AG04450 (cell line): ENCODE data around the gene SH2D3A. TPM values are rescaled to one million over a fixed set of nuclear protein-coding genes. Genes with fewer than 3 reads are reported as not detected.

Experiments
- CTCF ChIA-PET: fragments of 300-600, 350-600 bp; formaldehyde crosslinking; extraction: SDS; loops from one replicate; lab custom pipeline; 2022; ENCODE audit warnings: antibody characterized with exemption, inconsistent platforms; lab: Charles Lee
- POLR2A ChIA-PET: fragments of 350-600 bp; formaldehyde crosslinking; extraction: SDS; loops from one replicate; lab custom pipeline; 2021; ENCODE audit warnings: antibody characterized with exemption, inconsistent platforms; lab: Yijun Ruan, JAX
- DNase-seq: peaks from one replicate; pipeline ENCODE4 v3.0.0-alpha.2; 2011; ENCODE audit warnings: low read depth, low spot score
- H3K27ac ChIP-seq: one replicate; pipeline ENCODE4 v1.5.1; 2012; ENCODE audit warnings: low read depth, low read length, control low read depth
- H3K27me3 ChIP-seq: one replicate; pipeline ENCODE4 v1.6.0; 2012; ENCODE audit warnings: low read length; ENCODE audit not compliant: control insufficient read depth, insufficient read depth
- H3K4me3 ChIP-seq: 2 replicates; pipeline ENCODE4 v1.5.1; 2011; ENCODE audit warnings: mild to moderate bottlenecking, low read depth, low read length, control low read depth
- H3K9me3 ChIP-seq: 2 replicates; pipeline ENCODE4 v1.5.1; 2012; ENCODE audit warnings: low read length; ENCODE audit not compliant: control insufficient read depth, insufficient read depth
- polyA plus RNA-seq: library from polyadenylated mRNA; depleted of rRNA; stranded (reverse); fragments of >200 nt; gene quantifications from 2 replicates; pipeline ENCODE4 v1.2.3, GENCODE V29; 2011
- TF ChIP-seq, protein P1 (sequence below): IDR thresholded peaks from 2 replicates; pipeline ENCODE4 v1.5.1; 2011; ENCODE audit warnings: low read depth, low read length, control low read depth, inconsistent platforms

The SH2D3A gene
- polyA plus RNA-seq, 1 experiment = not detected

DNA sequence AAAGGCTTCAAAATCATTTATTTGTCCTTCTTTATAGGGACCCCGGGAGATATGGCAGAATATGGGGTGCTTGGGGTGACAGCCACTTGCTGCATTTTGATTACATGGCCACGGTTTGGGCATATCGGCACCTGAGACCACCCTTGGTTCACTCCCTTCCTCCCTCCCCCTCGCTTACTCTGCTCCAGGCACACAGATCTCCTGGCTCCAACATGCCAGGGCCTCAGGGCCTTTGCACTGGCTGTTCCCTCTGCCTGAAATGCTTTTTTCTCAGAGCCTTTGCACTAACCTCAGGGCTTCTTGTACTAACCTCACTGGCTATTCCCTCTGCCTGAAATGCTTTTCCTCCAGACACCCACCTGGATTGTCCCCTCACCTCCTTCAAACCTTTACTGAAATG, 29.0 kb upstream of the SH2D3A start:
- no peak for DNase-seq
- Histone ChIP-seq H3K27ac (no peak overlapping the region), H3K27me3 (no peaks in the 10 kb centered on the region), H3K9me3 (peaks cover 7% of the 10 kb centered on the region), H3K4me3 (no peak overlapping the region)
- TF ChIP-seq, protein P1, sequence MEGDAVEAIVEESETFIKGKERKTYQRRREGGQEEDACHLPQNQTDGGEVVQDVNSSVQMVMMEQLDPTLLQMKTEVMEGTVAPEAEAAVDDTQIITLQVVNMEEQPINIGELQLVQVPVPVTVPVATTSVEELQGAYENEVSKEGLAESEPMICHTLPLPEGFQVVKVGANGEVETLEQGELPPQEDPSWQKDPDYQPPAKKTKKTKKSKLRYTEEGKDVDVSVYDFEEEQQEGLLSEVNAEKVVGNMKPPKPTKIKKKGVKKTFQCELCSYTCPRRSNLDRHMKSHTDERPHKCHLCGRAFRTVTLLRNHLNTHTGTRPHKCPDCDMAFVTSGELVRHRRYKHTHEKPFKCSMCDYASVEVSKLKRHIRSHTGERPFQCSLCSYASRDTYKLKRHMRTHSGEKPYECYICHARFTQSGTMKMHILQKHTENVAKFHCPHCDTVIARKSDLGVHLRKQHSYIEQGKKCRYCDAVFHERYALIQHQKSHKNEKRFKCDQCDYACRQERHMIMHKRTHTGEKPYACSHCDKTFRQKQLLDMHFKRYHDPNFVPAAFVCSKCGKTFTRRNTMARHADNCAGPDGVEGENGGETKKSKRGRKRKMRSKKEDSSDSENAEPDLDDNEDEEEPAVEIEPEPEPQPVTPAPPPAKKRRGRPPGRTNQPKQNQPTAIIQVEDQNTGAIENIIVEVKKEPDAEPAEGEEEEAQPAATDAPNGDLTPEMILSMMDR = no peak
- ChIA-PET POLR2A (no interaction called here), CTCF (no interaction called here)

DNA sequence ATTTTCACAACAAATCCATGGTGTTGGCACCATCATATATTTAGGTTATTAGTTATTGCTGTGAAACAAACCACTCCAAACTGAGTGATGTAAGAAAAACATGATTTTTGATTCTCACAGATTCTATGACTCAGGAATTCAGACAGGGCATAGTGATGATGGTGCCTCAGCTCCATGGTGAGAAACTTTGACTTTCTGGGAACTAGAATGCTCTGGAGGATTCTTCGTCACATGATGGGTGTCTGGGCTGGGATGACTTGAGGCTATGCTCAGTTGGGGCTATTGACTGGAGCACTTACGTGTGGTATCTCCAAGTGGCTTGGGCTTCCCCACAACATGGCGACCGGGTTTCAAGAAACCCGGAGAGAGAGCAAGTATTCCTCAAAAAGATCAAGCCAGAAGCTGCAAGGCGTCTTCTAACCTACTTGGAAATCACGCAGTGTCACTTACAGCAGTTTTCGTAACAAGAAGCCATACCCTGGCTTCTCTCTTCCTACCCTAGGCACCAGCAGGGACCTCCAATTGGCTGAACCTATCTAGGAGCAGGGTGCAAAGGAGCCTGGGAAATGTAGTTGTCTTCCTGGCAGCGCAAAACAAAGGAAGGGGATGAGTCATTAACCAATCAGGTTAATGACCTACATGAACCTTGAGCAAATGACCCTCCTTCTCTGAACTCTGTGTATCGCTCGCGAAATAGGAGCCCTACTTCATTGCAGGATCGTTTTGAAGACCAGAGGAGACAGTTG, 27.6 kb upstream of the SH2D3A start:
- TF ChIP-seq, protein P1 = no peak
- peaks cover 9% of the 10 kb centered on the region; the same call in 1 of the 2 replicates for H3K9me3 ChIP-seq
- POLR2A ChIA-PET = no interaction called here
- no peaks in the 10 kb centered on the region for H3K27me3 ChIP-seq
- H3K27ac ChIP-seq = no peak overlapping the region
- CTCF ChIA-PET = no interaction called here
- DNase-seq = no peak
- no peak overlapping the region for H3K4me3 ChIP-seq

DNA sequence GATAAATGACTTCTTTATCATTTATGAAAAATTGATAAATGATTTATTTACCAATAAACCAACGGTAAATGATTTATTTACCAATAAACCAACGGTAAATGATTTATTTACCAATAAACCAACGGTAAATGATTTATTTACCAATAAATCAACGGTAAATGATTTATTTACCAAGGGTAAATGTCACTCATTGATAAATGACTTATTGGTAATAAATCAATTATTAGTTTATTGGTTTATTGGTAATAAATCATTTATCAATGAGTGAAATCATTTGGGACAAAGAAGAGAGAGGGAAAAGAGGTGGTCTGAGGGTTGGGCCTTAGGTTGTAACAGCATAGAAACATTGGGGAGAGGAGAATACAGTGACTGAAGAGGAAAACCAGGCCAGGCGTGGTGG, 26.7 kb upstream of the SH2D3A start:
- H3K27me3 ChIP-seq = no peaks in the 10 kb centered on the region
- no peak overlapping the region for H3K4me3 ChIP-seq
- ChIA-PET POLR2A (no interaction called here), CTCF (no interaction called here)
- no peak overlapping the region for H3K27ac ChIP-seq
- H3K9me3 ChIP-seq = peaks cover 9% of the 10 kb centered on the region; the same call in 1 of the 2 replicates
- DNase-seq = no peak
- TF ChIP-seq, protein P1 = no peak

DNA sequence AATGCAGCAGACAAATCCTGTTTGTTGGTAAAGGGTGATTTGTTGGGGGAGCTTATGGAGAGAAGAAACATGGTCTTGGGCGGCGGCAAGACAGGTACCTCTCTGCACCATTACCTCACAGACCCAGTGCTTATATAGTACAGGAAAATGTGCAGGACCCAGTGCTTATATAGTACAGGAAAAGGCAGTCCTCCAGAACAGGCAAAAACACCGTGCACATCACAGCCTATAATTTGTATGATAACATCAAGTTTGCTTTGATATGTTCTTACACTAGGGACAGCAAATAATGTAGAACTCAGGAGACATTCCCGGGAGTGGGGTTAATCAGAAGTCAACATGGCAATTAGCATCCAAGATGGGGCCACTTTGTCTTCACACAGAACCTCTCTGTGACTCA, 26.2 kb upstream of the SH2D3A start:
- ChIA-PET POLR2A (no interaction called here), CTCF (no interaction called here)
- no peak overlapping the region for H3K4me3 ChIP-seq
- H3K27ac ChIP-seq = no peak overlapping the region
- DNase-seq = no peak
- TF ChIP-seq, protein P1 = no peak
- peaks cover 9% of the 10 kb centered on the region; the same call in 1 of the 2 replicates for H3K9me3 ChIP-seq
- no peaks in the 10 kb centered on the region for H3K27me3 ChIP-seq

DNA sequence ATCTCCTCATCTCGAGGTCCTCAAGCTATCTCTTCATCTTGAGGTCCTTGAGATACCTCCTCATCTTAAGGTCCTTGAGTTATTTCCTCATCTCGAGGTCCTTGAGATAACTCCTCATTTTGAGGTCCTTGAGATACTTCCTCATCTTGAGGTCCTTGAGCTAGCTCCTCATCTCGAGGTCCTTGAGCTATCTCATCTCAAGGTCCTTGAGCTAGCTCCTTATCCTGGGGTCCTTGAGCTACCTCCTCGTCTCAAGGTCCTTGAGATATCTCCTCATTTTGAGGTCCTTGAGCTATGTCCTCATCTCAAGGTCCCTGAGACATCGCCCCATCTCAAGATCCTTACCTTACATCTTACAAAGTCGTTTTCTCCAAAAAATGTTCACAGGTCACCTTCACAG, 24.0 kb upstream of the SH2D3A start:
- H3K9me3 ChIP-seq = peaks cover 9% of the 10 kb centered on the region; the same call in 1 of the 2 replicates
- no peaks in the 10 kb centered on the region for H3K27me3 ChIP-seq
- no peak overlapping the region for H3K4me3 ChIP-seq
- H3K27ac ChIP-seq = no peak overlapping the region
- ChIA-PET POLR2A (no interaction called here), CTCF (no interaction called here)
- DNase-seq = no peak
- TF ChIP-seq, protein P1 = no peak
